DND-41 (cell line): Measurements from ENCODE around the gene FANK1.

Experiments used
- CTCF ChIP-seq: IDR thresholded peaks from 2 replicates; pipeline ENCODE4 v1.5.1; 2012; ENCODE audit warnings: borderline replicate concordance, low read length, moderate library complexity, mild to moderate bottlenecking; ENCODE audit not compliant: poor library complexity, severe bottlenecking; ENCODE audit errors: extremely low read depth
- EZH2 ChIP-seq: IDR thresholded peaks from 3 replicates; pipeline ENCODE4 v1.6.1; 2012; ENCODE audit warnings: borderline replicate concordance, low read depth, mild to moderate bottlenecking, moderate library complexity, low read length, inconsistent platforms; ENCODE audit not compliant: severe bottlenecking

DNA sequence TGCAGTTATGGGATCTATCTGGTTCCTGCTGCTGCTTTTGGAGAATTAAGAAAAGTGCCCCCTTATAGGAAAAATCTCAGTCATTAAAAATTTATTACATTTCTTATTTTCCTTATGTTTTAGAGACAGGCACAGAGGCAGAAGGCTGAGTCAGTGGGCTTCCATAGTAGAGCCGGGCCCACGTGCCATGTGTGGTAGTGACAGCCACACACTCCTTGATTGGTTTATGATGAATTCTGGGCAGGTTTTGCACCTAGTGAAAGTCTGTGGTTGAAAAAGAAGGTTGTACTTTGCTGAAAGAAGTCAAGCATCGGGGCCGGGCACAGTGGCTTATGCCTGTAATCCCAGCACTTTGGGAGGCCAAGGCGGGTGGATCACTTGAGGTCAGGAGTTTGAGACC, 109.9 kb downstream of the FANK1 start:
- no peak for TF ChIP-seq CTCF
- TF ChIP-seq EZH2, result no peak
